Right atrium auricular region (tissue), 2 donors: ENCODE results near the gene ADTRP. TPM values are rescaled to one million over a fixed set of nuclear protein-coding genes. Genes with fewer than 3 reads are reported as not detected.

Experiments used
- DNase-seq: peaks from one replicate; pipeline ENCODE4 v3.0.0-alpha.2; 2019; ENCODE audit warnings: low spot score
- H3K27ac ChIP-seq, 2 donors: fragments of 200-600 bp; sonication (generic); 1 replicate in 1 of 2; 2 replicates in 1 of 2; pipeline ENCODE4 v1.5.1; 2016 to 2019
- H3K27me3 ChIP-seq, 2 donors: fragments of 200-600 bp; sonication (generic); one replicate each; pipeline versions ENCODE4 v1.5.1 to v1.6.0; 2017 to 2019
- H3K36me3 ChIP-seq: fragments of 200-600 bp; sonication (generic); one replicate; pipeline ENCODE4 v1.5.1; 2016
- H3K4me1 ChIP-seq, 2 donors: fragments of 200-600 bp; sonication (generic); one replicate each; pipeline versions ENCODE4 v1.5.1 to v1.6.0; 2017 to 2019
- H3K4me3 ChIP-seq, 2 donors: fragments of 200-600 bp; sonication (generic); 1 replicate in 1 of 2; 2 replicates in 1 of 2; pipeline ENCODE4 v1.5.1; 2017 to 2019; ENCODE audit warnings: mild to moderate bottlenecking in 1 of 2, moderate library complexity in 1 of 2
- H3K9me3 ChIP-seq, 2 donors: fragments of 200-600 bp; sonication (generic); one replicate each; pipeline ENCODE4 v1.5.1; 2019
- CTCF ChIP-seq, 2 donors: fragments of 200-600 bp; sonication (generic); IDR thresholded peaks; one replicate each; pipeline ENCODE4 v1.5.1; 2019; ENCODE audit warnings: antibody characterized with exemption in 2 of 2
- total RNA-seq, 2 donors: library from RNA; depleted of rRNA; stranded (reverse); fragments of >200 nt; gene quantifications; one replicate each; pipeline ENCODE4 v1.1.0, GENCODE V29; 2016

Gene ADTRP
- total RNA-seq, 2 donors from 2014 or later, result not detected

- TF ChIP-seq CTCF (IDR thresholded peaks at IDR 0.05), result no peak
- Histone ChIP-seq H3K4me3 (no peak overlapping the region), H3K9me3 (no peaks in the 10 kb centered on the region), H3K4me1 (no peaks in the 10 kb centered on the region), H3K36me3 (no peaks in the 10 kb centered on the region), H3K27me3 (no peaks in the 10 kb centered on the region), H3K27ac (no peak overlapping the region)
- no peak for DNase-seq
Observed at GRCh38 chr6:11727346-11727997, 51.1 kb downstream of the ADTRP start.

GRCh38 chr6:11724286-11724685 lies 54.3 kb downstream of the ADTRP start:
- no peaks in the 10 kb centered on the region for H3K36me3 ChIP-seq
- no peak overlapping the region for H3K27ac ChIP-seq
- no peak for DNase-seq
- H3K9me3 ChIP-seq, result no peaks in the 10 kb centered on the region
- no peaks in the 10 kb centered on the region for H3K27me3 ChIP-seq
- no peaks in the 10 kb centered on the region for H3K4me1 ChIP-seq
- no peak for TF ChIP-seq CTCF (IDR thresholded peaks at IDR 0.05)
- H3K4me3 ChIP-seq, result no peak overlapping the region

GRCh38 chr6:11722805-11723631 lies 55.6 kb downstream of the ADTRP start:
- H3K4me1 ChIP-seq, result no peaks in the 10 kb centered on the region
- H3K9me3 ChIP-seq, result no peaks in the 10 kb centered on the region
- no peaks in the 10 kb centered on the region for H3K36me3 ChIP-seq
- no peak overlapping the region for H3K27ac ChIP-seq
- no peaks in the 10 kb centered on the region for H3K27me3 ChIP-seq
- no peak overlapping the region for H3K4me3 ChIP-seq
- no peak for DNase-seq
- no peak for TF ChIP-seq CTCF (IDR thresholded peaks at IDR 0.05)

- Histone ChIP-seq H3K27ac (no peak overlapping the region), H3K36me3 (no peaks in the 10 kb centered on the region), H3K4me1 (no peaks in the 10 kb centered on the region), H3K27me3 (no peaks in the 10 kb centered on the region), H3K4me3 (no peak overlapping the region), H3K9me3 (no peaks in the 10 kb centered on the region)
- no peak for DNase-seq
- no peak for TF ChIP-seq CTCF (IDR thresholded peaks at IDR 0.05)
Observed at GRCh38 chr6:11722220-11722619, 56.4 kb downstream of the ADTRP start.

- Histone ChIP-seq H3K27me3 (no peaks in the 10 kb centered on the region), H3K9me3 (no peaks in the 10 kb centered on the region), H3K4me1 (no peaks in the 10 kb centered on the region), H3K27ac (no peak overlapping the region), H3K36me3 (no peaks in the 10 kb centered on the region), H3K4me3 (no peak overlapping the region)
- TF ChIP-seq CTCF (IDR thresholded peaks at IDR 0.05), result no peak
- no peak for DNase-seq
Observed at GRCh38 chr6:11718463-11718862, 60.1 kb downstream of the ADTRP start.
